Suppressor macrophage (primary cell): ENCODE data around the gene TCF7L2.

Experiments
- DNase-seq, 4 experiments: peaks; one replicate each; pipeline ENCODE4 v3.0.0-alpha.2; 2020 to 2022

TCF7L2 gene

DNA sequence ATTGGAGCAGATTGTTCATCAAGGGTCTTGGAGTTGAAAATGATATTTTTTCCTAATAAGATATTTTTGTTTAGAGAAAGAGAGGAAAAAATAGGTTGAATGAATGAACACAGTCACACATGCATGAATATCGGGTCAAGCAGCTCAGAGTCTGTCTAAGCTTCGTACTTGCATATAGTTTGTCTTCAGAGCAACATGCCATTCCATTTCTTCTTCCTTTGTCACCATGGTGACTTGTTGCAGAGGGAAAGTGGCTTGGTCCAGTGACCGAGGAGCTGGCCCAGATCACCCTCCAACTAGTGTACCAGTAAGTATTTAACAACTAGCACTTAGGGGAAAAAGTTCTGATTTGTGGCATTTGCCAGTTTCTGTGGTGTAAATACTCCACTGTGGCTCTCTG, 232.1 kb downstream of the TCF7L2 start:
- DNase-seq = no peak

DNA sequence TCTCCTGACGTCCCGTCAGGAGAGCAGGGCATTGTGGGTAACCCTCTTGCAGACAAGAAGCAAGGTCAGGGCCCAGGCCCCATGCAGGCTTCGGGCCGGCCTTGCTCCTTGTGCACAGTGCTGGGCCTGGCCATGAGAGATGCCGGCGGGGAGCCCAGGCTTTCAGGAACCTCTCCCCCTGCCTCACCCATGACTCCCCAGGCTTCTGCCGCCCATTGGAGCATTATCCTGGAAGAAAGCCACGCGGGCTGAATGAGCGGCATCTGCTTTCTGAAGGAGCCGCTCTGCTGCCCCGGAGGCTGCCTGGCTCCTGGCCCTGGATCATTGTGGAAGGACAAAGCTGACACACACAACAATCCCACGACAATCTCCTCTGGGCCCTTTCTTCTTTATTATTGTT, 233.5 kb downstream of the TCF7L2 start:
- no peak for DNase-seq

DNA sequence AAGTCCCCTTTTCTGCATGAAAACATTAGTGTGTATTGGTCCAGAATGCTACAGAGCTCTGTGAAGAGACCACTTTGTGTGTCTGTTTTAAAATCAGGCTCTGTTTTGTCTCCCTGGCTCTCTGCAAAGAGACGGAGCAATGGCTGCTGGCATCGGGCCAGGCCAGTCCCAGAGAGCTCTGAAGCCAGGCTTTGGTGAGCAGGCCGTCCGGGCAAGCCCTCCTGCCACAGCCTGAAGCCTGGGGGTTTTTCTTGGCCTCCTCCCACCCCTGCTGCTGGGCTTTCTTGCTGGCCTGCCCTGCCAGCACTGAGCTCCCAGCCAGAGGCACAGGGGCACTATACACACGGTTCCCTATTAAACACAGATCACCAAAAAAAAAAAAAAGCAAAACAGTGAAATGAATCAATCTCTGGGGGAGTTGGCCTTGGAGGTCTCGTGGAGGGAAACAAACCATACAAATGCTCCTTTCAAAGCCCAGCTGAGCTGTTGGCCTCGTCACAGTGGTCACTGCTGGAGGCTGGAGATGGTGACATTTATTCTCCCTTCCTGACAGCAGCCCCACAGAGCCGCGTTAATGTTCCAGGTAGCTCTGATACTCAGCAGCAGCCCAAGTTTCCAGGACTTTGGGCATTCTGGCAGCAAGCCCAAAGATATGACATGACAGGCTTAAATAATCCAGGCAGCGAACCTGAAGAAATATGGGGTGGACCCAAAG, 237.2 kb downstream of the TCF7L2 start:
- no peak for DNase-seq

DNA sequence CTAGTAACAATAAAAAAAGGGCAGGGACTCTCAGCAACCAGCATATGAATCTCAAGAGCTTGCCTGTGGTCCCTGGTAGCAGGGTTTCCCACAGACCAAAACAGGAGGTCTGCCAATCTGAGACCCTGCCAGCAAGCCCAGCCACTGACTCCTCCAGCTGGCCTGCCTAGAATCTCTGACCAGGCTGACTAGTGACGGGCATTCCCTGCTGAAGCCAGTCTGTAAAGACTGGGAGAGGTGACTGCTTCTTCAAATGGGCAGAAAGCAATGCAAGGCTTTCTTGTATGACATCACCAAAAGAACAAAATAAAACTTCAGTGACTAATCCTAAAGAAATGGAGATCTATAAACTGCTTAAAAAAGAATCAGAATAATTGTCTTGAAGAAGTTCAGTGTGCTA, 249.4 kb downstream of the TCF7L2 start:
- DNase-seq = no peak

DNA sequence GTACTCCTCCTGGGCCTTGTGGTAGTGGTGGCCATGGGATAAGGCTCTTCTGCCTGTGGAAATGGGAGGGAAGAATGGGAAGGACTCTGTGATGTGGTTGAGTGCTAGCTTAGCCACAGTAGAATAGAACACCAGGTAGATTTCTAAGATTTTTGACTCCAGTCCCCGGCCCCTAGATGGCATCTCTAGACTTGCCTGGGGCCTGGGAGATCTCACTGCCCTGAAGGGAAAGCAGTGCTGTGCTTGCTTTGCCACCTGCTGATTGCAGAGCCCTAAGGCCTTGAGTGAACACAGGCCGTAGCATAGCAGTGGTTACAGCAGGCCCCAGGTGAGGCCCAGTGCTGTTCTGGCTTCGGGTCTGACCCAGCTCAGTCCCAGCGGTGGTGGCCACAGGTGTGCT, 252.0 kb downstream of the TCF7L2 start:
- no peak for DNase-seq

DNA sequence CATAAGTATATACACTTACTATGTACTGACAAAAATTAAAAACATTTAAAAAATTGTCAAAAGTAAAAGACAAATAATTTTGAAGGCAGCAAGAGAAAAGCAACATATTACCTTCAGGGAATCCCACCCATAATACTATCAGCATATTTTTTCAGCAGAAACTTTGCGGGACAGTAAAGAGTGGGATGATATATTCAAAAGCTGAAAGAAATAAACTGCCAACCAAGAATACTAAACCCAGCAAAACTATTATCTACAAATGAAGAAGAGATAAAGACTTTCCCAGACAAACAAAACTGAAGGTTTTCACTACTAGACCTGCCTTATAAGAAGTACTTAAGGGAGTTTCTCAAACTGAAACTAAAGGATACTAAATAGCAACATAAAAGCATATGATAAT, 257.9 kb downstream of the TCF7L2 start:
- DNase-seq = no peak

DNA sequence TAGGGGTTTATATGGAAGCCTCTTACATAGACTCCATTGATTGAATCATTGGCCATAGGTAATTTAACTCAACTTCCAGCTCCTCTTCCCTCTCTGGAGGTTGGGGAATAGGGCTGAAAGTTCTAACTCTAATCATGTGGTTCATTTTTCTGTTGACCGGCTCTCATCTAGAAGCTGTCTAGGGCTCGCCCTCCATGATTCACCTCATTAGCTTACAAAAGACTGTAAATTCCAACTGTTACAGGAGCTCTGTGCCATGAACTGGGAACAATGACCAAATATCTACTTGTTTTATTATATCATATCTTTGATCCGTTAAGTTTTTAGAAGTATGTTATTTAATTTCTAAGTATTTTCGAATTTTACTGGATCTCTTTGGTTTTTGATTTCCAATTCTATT, 263.0 kb downstream of the TCF7L2 start:
- DNase-seq = no peak

DNA sequence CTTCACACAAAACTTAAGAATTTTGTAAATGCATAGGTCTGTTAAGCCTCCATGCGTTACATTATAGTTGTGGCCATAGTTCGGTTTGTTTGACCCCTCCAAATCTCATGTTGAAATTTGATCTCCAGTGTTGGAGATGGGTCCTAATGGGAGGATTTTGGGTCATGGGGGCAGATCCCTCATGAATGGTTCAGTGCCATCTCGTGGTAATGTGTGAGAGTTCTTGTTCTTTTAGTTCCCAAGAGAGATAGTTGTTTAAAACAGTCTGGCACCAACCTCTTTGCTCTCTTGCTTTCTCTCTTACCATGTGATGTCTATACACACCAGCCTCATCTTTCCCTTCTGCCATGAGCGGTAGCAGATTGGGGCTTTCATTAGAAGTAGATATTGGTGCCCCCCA, 264.3 kb downstream of the TCF7L2 start:
- no peak for DNase-seq

DNA sequence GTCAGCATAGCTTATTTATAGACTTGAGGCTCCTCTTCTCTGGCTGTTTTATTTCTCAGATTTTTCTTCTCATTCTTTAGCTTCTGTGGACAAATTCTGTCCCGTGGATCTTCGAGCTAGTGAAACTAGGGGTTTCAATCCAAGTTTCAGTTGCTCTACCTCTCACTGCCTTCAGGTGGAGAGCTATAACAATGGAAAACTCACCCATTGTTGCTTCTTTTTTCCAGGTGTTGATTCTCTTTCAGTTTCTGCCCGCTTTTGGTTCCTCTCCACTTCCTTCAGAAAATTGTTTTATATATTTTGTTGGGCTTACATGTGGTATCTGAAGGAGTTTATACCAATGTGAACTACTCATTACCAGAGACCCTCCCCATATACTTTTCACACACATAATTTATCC, 266.1 kb downstream of the TCF7L2 start:
- peak in 2 of 4 experiments; percentile 13 to 33 for DNase-seq
